ENCODE measurements around the gene KCP.

Gene KCP

GRCh38 chr7:128878226-128879105 is 32.0 kb downstream of the KCP start:
- H3K4me2 ChIP-seq (ENCODE audit: low read depth, low read length) = no peak overlapping the region
- no peaks in the 10 kb centered on the region for H3K27me3 ChIP-seq (replicated peaks; ENCODE audit: insufficient read depth, low read length)
- H3K79me2 ChIP-seq (ENCODE audit: low read length) = no peaks in the 10 kb centered on the region
- no peak overlapping the region for H3K9ac ChIP-seq (ENCODE audit: low read length)
- H3K9me2 ChIP-seq (replicated peaks; ENCODE audit: insufficient read depth, low read length) = no peaks in the 10 kb centered on the region
- H3K27ac ChIP-seq (ENCODE audit: low read length) = no peak overlapping the region
- no peak overlapping the region for H2AFZ ChIP-seq (ENCODE audit: low read length)
- H3K9me3 ChIP-seq (replicated peaks; ENCODE audit: insufficient read depth, low read length) = no peaks in the 10 kb centered on the region
- no peaks in the 10 kb centered on the region for H3K36me3 ChIP-seq (replicated peaks; ENCODE audit: insufficient read depth, low read length)
- H4K20me1 ChIP-seq (ENCODE audit: insufficient read depth, low read length) = no peaks in the 10 kb centered on the region
- no peak for TF ChIP-seq EZH2 (optimal IDR thresholded peaks at IDR 0.05; ENCODE audit: low read depth, low read length)
- no peak for TF ChIP-seq CTCF (IDR thresholded peaks at IDR 0.05; ENCODE audit: low read length)
- TF ChIP-seq EZH2phosphoT487 (IDR thresholded peaks at IDR 0.05; ENCODE audit: low read length) = no peak
- no peak for DNase-seq
- H3K4me3 ChIP-seq (ENCODE audit: low read length) = no peak overlapping the region
- H3F3A ChIP-seq (ENCODE audit: insufficient read depth, low read length) = no peaks in the 10 kb centered on the region
- no peaks in the 10 kb centered on the region for H3K4me1 ChIP-seq (ENCODE audit: low read length)

- H3K9me2 ChIP-seq (replicated peaks; ENCODE audit: insufficient read depth, low read length) = no peaks in the 10 kb centered on the region
These were observed 32.8 kb downstream of the KCP start for GRCh38 chr7:128877756-128878120.

GRCh38 chr7:128876978-128877755 is 33.3 kb downstream of the KCP start:
- H3K9me3 ChIP-seq (replicated peaks; ENCODE audit: insufficient read depth, low read length) = no peaks in the 10 kb centered on the region
- H3K9me2 ChIP-seq (replicated peaks; ENCODE audit: insufficient read depth, low read length) = no peaks in the 10 kb centered on the region
- H3K79me2 ChIP-seq (ENCODE audit: low read length) = no peaks in the 10 kb centered on the region
- H3K4me1 ChIP-seq (ENCODE audit: low read length) = no peaks in the 10 kb centered on the region
- H3K9ac ChIP-seq (ENCODE audit: low read length) = no peak overlapping the region
- H3K27ac ChIP-seq (ENCODE audit: low read length) = no peak overlapping the region
- no peak overlapping the region for H2AFZ ChIP-seq (ENCODE audit: low read length)
- no peaks in the 10 kb centered on the region for H4K20me1 ChIP-seq (ENCODE audit: insufficient read depth, low read length)
- no peaks in the 10 kb centered on the region for H3F3A ChIP-seq (ENCODE audit: insufficient read depth, low read length)
- no peak for DNase-seq
- no peaks in the 10 kb centered on the region for H3K27me3 ChIP-seq (replicated peaks; ENCODE audit: insufficient read depth, low read length)
- TF ChIP-seq EZH2 (optimal IDR thresholded peaks at IDR 0.05; ENCODE audit: low read depth, low read length) (no peak), EZH2phosphoT487 (IDR thresholded peaks at IDR 0.05; ENCODE audit: low read length) (no peak), CTCF (IDR thresholded peaks at IDR 0.05; ENCODE audit: low read length) (no peak)
- H3K4me3 ChIP-seq (ENCODE audit: low read length) = no peak overlapping the region
- no peak overlapping the region for H3K4me2 ChIP-seq (ENCODE audit: low read depth, low read length)
- no peaks in the 10 kb centered on the region for H3K36me3 ChIP-seq (replicated peaks; ENCODE audit: insufficient read depth, low read length)

More at GRCh38 chr7:128877756-128878120, 32.8 kb downstream of the KCP start:
- Histone ChIP-seq H2AFZ (ENCODE audit: low read length) (no peak overlapping the region), H3K4me3 (ENCODE audit: low read length) (no peak overlapping the region), H3K27ac (ENCODE audit: low read length) (no peak overlapping the region), H3K4me1 (ENCODE audit: low read length) (no peaks in the 10 kb centered on the region), H3K79me2 (ENCODE audit: low read length) (no peaks in the 10 kb centered on the region), H3K9me3 (replicated peaks; ENCODE audit: insufficient read depth, low read length) (no peaks in the 10 kb centered on the region), H3F3A (ENCODE audit: insufficient read depth, low read length) (no peaks in the 10 kb centered on the region), H4K20me1 (ENCODE audit: insufficient read depth, low read length) (no peaks in the 10 kb centered on the region), H3K36me3 (replicated peaks; ENCODE audit: insufficient read depth, low read length) (no peaks in the 10 kb centered on the region), H3K4me2 (ENCODE audit: low read depth, low read length) (no peak overlapping the region), H3K9ac (ENCODE audit: low read length) (no peak overlapping the region), H3K27me3 (replicated peaks; ENCODE audit: insufficient read depth, low read length) (no peaks in the 10 kb centered on the region)
- no peak for TF ChIP-seq EZH2 (optimal IDR thresholded peaks at IDR 0.05; ENCODE audit: low read depth, low read length)
- TF ChIP-seq EZH2phosphoT487 (IDR thresholded peaks at IDR 0.05; ENCODE audit: low read length) = no peak
- no peak for TF ChIP-seq CTCF (IDR thresholded peaks at IDR 0.05; ENCODE audit: low read length)
- DNase-seq = no peak

Measured in MM.1S (cell line).